ENCODE measurements around the gene CCDC198. TPM values are rescaled to one million over a fixed set of nuclear protein-coding genes. Genes with fewer than 3 reads are reported as not detected.
A peak's percentile ranks its signal among the peaks of the same experiment; 100 is the strongest.

Gene CCDC198
- total RNA-seq, 1 experiment from 2014 or later, result 0.15 TPM

- DNase-seq, result peak; percentile 73
- H3K4me1 ChIP-seq (ENCODE audit: insufficient read depth, low read length), result no peaks in the 10 kb centered on the region
- no peaks in the 10 kb centered on the region for H3F3A ChIP-seq (ENCODE audit: low read length, unreplicated experiment)
- TF ChIP-seq, protein P1, sequence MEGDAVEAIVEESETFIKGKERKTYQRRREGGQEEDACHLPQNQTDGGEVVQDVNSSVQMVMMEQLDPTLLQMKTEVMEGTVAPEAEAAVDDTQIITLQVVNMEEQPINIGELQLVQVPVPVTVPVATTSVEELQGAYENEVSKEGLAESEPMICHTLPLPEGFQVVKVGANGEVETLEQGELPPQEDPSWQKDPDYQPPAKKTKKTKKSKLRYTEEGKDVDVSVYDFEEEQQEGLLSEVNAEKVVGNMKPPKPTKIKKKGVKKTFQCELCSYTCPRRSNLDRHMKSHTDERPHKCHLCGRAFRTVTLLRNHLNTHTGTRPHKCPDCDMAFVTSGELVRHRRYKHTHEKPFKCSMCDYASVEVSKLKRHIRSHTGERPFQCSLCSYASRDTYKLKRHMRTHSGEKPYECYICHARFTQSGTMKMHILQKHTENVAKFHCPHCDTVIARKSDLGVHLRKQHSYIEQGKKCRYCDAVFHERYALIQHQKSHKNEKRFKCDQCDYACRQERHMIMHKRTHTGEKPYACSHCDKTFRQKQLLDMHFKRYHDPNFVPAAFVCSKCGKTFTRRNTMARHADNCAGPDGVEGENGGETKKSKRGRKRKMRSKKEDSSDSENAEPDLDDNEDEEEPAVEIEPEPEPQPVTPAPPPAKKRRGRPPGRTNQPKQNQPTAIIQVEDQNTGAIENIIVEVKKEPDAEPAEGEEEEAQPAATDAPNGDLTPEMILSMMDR (conservative IDR thresholded peaks at IDR 0.05; ENCODE audit: low read depth, low read length), result no peak
- TF ChIP-seq EZH2 (IDR thresholded peaks at IDR 0.05; ENCODE audit: low read length, unreplicated experiment) (no peak), EZH2phosphoT487 (IDR thresholded peaks at IDR 0.05; ENCODE audit: borderline replicate concordance, low read length) (no peak)
- no peaks in the 10 kb centered on the region for H3K9me2 ChIP-seq (replicated peaks; ENCODE audit: low read length)
- BruUV-seq (replicated peaks), result no TSS peak
- H3K36me3 ChIP-seq (ENCODE audit: low read depth, low read length), result no peaks in the 10 kb centered on the region
- POLR2A ChIA-PET (ENCODE audit: unreplicated experiment), result no interaction called here
- H3K79me2 ChIP-seq (ENCODE audit: low read length), result no peaks in the 10 kb centered on the region
- no peak overlapping the region for H2AFZ ChIP-seq (ENCODE audit: low read length)
- peak; percentile 63 for ATAC-seq
- H3K4me2 ChIP-seq (ENCODE audit: low read length), result no peak overlapping the region
- no peak overlapping the region for H3K27ac ChIP-seq (ENCODE audit: low read length)
- H3K9me3 ChIP-seq (ENCODE audit: low read length), result no peaks in the 10 kb centered on the region
- no peak overlapping the region for H3K9ac ChIP-seq (ENCODE audit: low read length)
- no peak overlapping the region for H3K4me3 ChIP-seq (ENCODE audit: low read length)
- no peaks in the 10 kb centered on the region for H4K20me1 ChIP-seq (ENCODE audit: low read length)
- intact Hi-C loops (cut with micrococcal nuclease), result no loop called here
- H3K27me3 ChIP-seq (ENCODE audit: low read length), result peaks cover 58% of the 10 kb centered on the region
- CTCF ChIA-PET, result no interaction called here
Measured at GRCh38 chr14:57492859-57493258, 798 bp downstream of the CCDC198 start.

DNA sequence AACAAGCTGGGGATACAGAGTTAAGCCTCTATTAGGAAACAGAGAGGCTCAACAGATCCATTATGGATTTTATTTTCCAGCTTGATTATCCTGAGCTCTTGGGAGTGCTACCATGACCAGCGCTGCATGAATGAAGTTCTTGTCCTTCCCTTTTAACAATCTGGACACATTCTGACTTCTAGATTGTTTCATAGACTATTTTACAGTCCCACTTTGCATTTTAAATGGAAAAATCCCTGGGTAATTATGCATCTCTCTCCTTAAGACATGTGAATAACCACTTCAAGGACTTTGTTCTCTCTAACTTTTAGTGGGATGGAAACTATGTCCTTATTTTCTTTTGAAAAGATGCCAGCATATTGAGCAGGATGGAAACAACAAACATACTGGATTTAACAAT is 2.0 kb downstream of the CCDC198 start:
- POLR2A ChIA-PET (ENCODE audit: unreplicated experiment), result interaction anchor here (0.7 kb wide), 1 partner anchor 58 kb away, joined by 4 read pairs; no protein-coding TSS in a partner anchor

GRCh38 chr14:57487771-57488170 is 5.9 kb downstream of the CCDC198 start:
- ChIA-PET POLR2A (ENCODE audit: unreplicated experiment) (no interaction called here), CTCF (no interaction called here)
- no peaks in the 10 kb centered on the region for H3K9me3 ChIP-seq (ENCODE audit: low read length)
- H3K79me2 ChIP-seq (ENCODE audit: low read length), result no peaks in the 10 kb centered on the region
- no peaks in the 10 kb centered on the region for H4K20me1 ChIP-seq (ENCODE audit: low read length)
- intact Hi-C loops (cut with micrococcal nuclease), result no loop called here
- no peaks in the 10 kb centered on the region for H3K4me1 ChIP-seq (ENCODE audit: insufficient read depth, low read length)
- no peak for TF ChIP-seq EZH2 (IDR thresholded peaks at IDR 0.05; ENCODE audit: low read length, unreplicated experiment)
- TF ChIP-seq EZH2phosphoT487 (IDR thresholded peaks at IDR 0.05; ENCODE audit: borderline replicate concordance, low read length), result no peak
- TF ChIP-seq, protein P1 (conservative IDR thresholded peaks at IDR 0.05; ENCODE audit: low read depth, low read length), result no peak
- ATAC-seq, result no peak
- no peak overlapping the region for H3K4me2 ChIP-seq (ENCODE audit: low read length)
- DNase-seq, result peak; percentile 28
- no peaks in the 10 kb centered on the region for H3F3A ChIP-seq (ENCODE audit: low read length, unreplicated experiment)
- no peak overlapping the region for H2AFZ ChIP-seq (ENCODE audit: low read length)
- no peaks in the 10 kb centered on the region for H3K36me3 ChIP-seq (ENCODE audit: low read depth, low read length)
- no peak overlapping the region for H3K9ac ChIP-seq (ENCODE audit: low read length)
- H3K9me2 ChIP-seq (replicated peaks; ENCODE audit: low read length), result no peaks in the 10 kb centered on the region
- H3K27me3 ChIP-seq (ENCODE audit: low read length), result peaks cover 45% of the 10 kb centered on the region
- no peak overlapping the region for H3K4me3 ChIP-seq (ENCODE audit: low read length)
- H3K27ac ChIP-seq (ENCODE audit: low read length), result no peak overlapping the region
- no TSS peak for BruUV-seq (replicated peaks)

More for the DNA sequence above, 2.0 kb downstream of the CCDC198 start:
- H3K4me2 ChIP-seq (ENCODE audit: low read length), result no peak overlapping the region
- no peaks in the 10 kb centered on the region for H3K79me2 ChIP-seq (ENCODE audit: low read length)
- no TSS peak for BruUV-seq (replicated peaks)
- H3K9me2 ChIP-seq (replicated peaks; ENCODE audit: low read length), result no peaks in the 10 kb centered on the region
- no peaks in the 10 kb centered on the region for H3K36me3 ChIP-seq (ENCODE audit: low read depth, low read length)
- H3K4me1 ChIP-seq (ENCODE audit: insufficient read depth, low read length), result no peaks in the 10 kb centered on the region
- H3F3A ChIP-seq (ENCODE audit: low read length, unreplicated experiment), result no peaks in the 10 kb centered on the region
- CTCF ChIA-PET, result no interaction called here
- ATAC-seq, result no peak
- TF ChIP-seq EZH2 (IDR thresholded peaks at IDR 0.05; ENCODE audit: low read length, unreplicated experiment) (no peak), EZH2phosphoT487 (IDR thresholded peaks at IDR 0.05; ENCODE audit: borderline replicate concordance, low read length) (no peak)
- TF ChIP-seq, protein P1 (conservative IDR thresholded peaks at IDR 0.05; ENCODE audit: low read depth, low read length), result no peak
- H4K20me1 ChIP-seq (ENCODE audit: low read length), result no peaks in the 10 kb centered on the region
- no peak overlapping the region for H3K4me3 ChIP-seq (ENCODE audit: low read length)
- H3K27me3 ChIP-seq (ENCODE audit: low read length), result peaks cover 46% of the 10 kb centered on the region
- no peak overlapping the region for H3K9ac ChIP-seq (ENCODE audit: low read length)
- no peaks in the 10 kb centered on the region for H3K9me3 ChIP-seq (ENCODE audit: low read length)
- intact Hi-C loops (cut with micrococcal nuclease), result no loop called here
- no peak for DNase-seq
- no peak overlapping the region for H2AFZ ChIP-seq (ENCODE audit: low read length)
- H3K27ac ChIP-seq (ENCODE audit: low read length), result no peak overlapping the region

All from PC-3 (cell line).